ENCODE measurements around the gene SLC6A11. TPM values are rescaled to one million over a fixed set of nuclear protein-coding genes. Genes with fewer than 3 reads are reported as not detected.

The SLC6A11 gene
- total RNA-seq, 1 donor from 2014 or later = 3.2 TPM

DNA sequence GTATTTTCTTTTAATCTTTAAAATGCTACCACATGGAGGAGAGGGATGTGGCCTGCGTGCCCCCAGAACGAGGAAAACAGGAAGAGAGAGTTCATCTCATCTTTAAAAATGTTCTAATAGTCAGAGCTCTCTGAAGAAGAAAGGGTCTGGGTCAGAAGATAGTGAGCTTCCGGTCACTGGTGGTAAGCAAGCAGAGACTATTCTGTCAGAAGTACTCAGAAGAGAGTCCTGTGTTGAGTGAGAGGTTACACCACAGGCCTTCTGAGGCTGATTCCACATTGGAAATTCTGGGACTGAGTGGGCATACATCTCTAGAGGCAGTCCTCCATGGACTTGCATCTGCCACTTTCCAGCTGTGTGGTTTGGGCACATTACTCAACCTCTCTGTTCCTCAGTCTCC is 94.3 kb downstream of the SLC6A11 start:
- DNase-seq (ENCODE audit: low read depth) = no peak
- TF ChIP-seq, protein P1, sequence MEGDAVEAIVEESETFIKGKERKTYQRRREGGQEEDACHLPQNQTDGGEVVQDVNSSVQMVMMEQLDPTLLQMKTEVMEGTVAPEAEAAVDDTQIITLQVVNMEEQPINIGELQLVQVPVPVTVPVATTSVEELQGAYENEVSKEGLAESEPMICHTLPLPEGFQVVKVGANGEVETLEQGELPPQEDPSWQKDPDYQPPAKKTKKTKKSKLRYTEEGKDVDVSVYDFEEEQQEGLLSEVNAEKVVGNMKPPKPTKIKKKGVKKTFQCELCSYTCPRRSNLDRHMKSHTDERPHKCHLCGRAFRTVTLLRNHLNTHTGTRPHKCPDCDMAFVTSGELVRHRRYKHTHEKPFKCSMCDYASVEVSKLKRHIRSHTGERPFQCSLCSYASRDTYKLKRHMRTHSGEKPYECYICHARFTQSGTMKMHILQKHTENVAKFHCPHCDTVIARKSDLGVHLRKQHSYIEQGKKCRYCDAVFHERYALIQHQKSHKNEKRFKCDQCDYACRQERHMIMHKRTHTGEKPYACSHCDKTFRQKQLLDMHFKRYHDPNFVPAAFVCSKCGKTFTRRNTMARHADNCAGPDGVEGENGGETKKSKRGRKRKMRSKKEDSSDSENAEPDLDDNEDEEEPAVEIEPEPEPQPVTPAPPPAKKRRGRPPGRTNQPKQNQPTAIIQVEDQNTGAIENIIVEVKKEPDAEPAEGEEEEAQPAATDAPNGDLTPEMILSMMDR (IDR thresholded peaks at IDR 0.05; ENCODE audit: insufficient read depth, low read length, severe bottlenecking) = no peak
- no peak for FAIRE-seq
- no peaks in the 10 kb centered on the region for H3K27me3 ChIP-seq (ENCODE audit: control insufficient read depth, insufficient read depth, low read length)
- H3K4me3 ChIP-seq (ENCODE audit: low read depth, low read length) = no peak overlapping the region
- no peaks in the 10 kb centered on the region for H3K36me3 ChIP-seq (ENCODE audit: control insufficient read depth, insufficient read depth, low read length)

DNA sequence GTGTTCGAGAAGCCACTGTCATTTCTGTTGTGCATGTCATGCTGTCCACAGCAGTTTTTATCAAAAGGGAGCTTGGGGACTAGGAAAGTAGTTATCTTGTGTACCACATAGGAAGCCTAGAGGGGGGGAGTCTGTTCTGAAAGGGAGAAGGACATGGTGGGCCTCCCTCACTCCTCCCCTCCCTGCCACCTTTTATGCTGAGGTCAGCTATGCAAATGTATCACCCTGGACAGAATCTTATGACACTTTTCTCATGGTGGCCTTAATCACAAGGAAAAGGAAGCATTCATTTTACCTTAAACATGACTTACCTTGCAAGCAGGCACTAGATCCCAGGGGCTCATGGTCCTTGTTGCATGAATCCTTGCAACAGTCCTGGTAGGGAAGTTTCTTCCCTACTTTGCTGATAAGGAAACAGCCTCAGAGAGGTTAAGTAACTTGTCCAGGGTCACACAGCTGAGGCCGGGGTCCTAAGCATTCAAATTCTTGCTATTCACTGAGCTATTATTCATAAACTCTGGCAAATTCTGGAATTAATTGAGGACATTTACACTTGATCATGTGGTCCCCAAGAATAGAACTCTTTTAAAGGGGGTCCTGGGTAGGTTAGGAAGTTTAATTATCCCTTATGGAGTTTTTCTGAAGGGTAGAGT is 95.4 kb downstream of the SLC6A11 start:
- Histone ChIP-seq H3K27me3 (ENCODE audit: control insufficient read depth, insufficient read depth, low read length) (no peaks in the 10 kb centered on the region), H3K36me3 (ENCODE audit: control insufficient read depth, insufficient read depth, low read length) (no peaks in the 10 kb centered on the region), H3K4me3 (ENCODE audit: low read depth, low read length) (no peak overlapping the region)
- FAIRE-seq (peak; percentile 36), DNase-seq (ENCODE audit: low read depth) (no peak)
- TF ChIP-seq, protein P1 (IDR thresholded peaks at IDR 0.05; ENCODE audit: insufficient read depth, low read length, severe bottlenecking) = no peak

DNA sequence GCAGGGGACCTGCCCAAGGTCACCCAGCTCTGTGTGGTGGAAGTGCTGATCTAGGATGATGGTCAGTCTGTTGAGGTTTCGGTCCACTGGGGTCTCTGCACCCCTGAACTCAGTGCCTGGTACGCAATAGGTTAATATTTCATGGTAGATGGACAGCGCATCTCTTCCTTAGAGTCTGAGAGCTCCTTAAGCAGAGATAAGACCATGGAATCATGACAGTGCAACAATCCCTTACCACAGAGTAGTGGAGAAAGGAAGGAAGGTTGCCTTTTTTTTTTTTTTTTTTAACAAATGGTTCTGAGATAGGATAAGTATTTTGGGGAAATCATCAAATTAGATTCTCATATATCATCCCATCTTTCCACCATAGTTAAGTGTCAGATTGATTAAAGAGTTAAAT is 96.8 kb downstream of the SLC6A11 start:
- no peaks in the 10 kb centered on the region for H3K27me3 ChIP-seq (ENCODE audit: control insufficient read depth, insufficient read depth, low read length)
- no peaks in the 10 kb centered on the region for H3K36me3 ChIP-seq (ENCODE audit: control insufficient read depth, insufficient read depth, low read length)
- TF ChIP-seq, protein P1 (IDR thresholded peaks at IDR 0.05; ENCODE audit: insufficient read depth, low read length, severe bottlenecking) = no peak
- DNase-seq (ENCODE audit: low read depth) (no peak), FAIRE-seq (no peak)
- no peak overlapping the region for H3K4me3 ChIP-seq (ENCODE audit: low read depth, low read length)

GRCh38 chr3:10915376-10915775 is 99.3 kb downstream of the SLC6A11 start:
- DNase-seq (ENCODE audit: low read depth) = no peak

GRCh38 chr3:10917176-10917575 is 101.1 kb downstream of the SLC6A11 start:
- TF ChIP-seq, protein P1 (IDR thresholded peaks at IDR 0.05; ENCODE audit: insufficient read depth, low read length, severe bottlenecking) = no peak
- Histone ChIP-seq H3K27me3 (ENCODE audit: control insufficient read depth, insufficient read depth, low read length) (no peaks in the 10 kb centered on the region), H3K36me3 (ENCODE audit: control insufficient read depth, insufficient read depth, low read length) (peaks cover 2% of the 10 kb centered on the region), H3K4me3 (ENCODE audit: low read depth, low read length) (no peak overlapping the region)
- FAIRE-seq (no peak), DNase-seq (ENCODE audit: low read depth) (peak; percentile 7)

More at GRCh38 chr3:10915376-10915775, 99.3 kb downstream of the SLC6A11 start:
- H3K36me3 ChIP-seq (ENCODE audit: control insufficient read depth, insufficient read depth, low read length) = peaks cover 2% of the 10 kb centered on the region
- no peak for FAIRE-seq
- H3K27me3 ChIP-seq (ENCODE audit: control insufficient read depth, insufficient read depth, low read length) = no peaks in the 10 kb centered on the region
- H3K4me3 ChIP-seq (ENCODE audit: low read depth, low read length) = no peak overlapping the region
- TF ChIP-seq, protein P1 (IDR thresholded peaks at IDR 0.05; ENCODE audit: insufficient read depth, low read length, severe bottlenecking) = no peak

GRCh38 chr3:10918011-10918410 is 102.0 kb downstream of the SLC6A11 start:
- Histone ChIP-seq H3K36me3 (ENCODE audit: control insufficient read depth, insufficient read depth, low read length) (peaks cover 2% of the 10 kb centered on the region), H3K27me3 (ENCODE audit: control insufficient read depth, insufficient read depth, low read length) (no peaks in the 10 kb centered on the region), H3K4me3 (ENCODE audit: low read depth, low read length) (no peak overlapping the region)
- FAIRE-seq (no peak), DNase-seq (ENCODE audit: low read depth) (no peak)
- TF ChIP-seq, protein P1 (IDR thresholded peaks at IDR 0.05; ENCODE audit: insufficient read depth, low read length, severe bottlenecking) = no peak
